Left forelimb (tissue), 1 donor: ENCODE measurements around the gene B3GAT1.

Experiments used
- DNase-seq: peaks from one replicate; pipeline ENCODE4 v3.0.0-alpha.2; 2018; ENCODE audit warnings: low spot score

B3GAT1 gene

GRCh38 chr11:134441706-134442105 lies 29.7 kb upstream of the B3GAT1 start:
- no peak for DNase-seq

- no peak for DNase-seq
Measured at GRCh38 chr11:134441281-134441680, 29.2 kb upstream of the B3GAT1 start.

GRCh38 chr11:134440851-134441250 lies 28.8 kb upstream of the B3GAT1 start:
- DNase-seq: no peak

GRCh38 chr11:134438542-134439537 lies 26.8 kb upstream of the B3GAT1 start:
- DNase-seq: no peak

GRCh38 chr11:134437821-134438220 lies 25.8 kb upstream of the B3GAT1 start:
- DNase-seq: no peak

GRCh38 chr11:134436781-134437180 lies 24.7 kb upstream of the B3GAT1 start:
- DNase-seq: no peak

GRCh38 chr11:134433806-134434205 lies 21.8 kb upstream of the B3GAT1 start:
- DNase-seq: no peak

- no peak for DNase-seq
Measured at GRCh38 chr11:134433251-134433650, 21.2 kb upstream of the B3GAT1 start.

- no peak for DNase-seq
Measured at GRCh38 chr11:134432776-134433175, 20.7 kb upstream of the B3GAT1 start.

GRCh38 chr11:134429106-134429505 lies 17.1 kb upstream of the B3GAT1 start:
- DNase-seq: no peak

GRCh38 chr11:134425816-134426536 lies 13.9 kb upstream of the B3GAT1 start:
- no peak for DNase-seq

GRCh38 chr11:134425413-134425812 lies 13.4 kb upstream of the B3GAT1 start:
- DNase-seq: no peak

GRCh38 chr11:134423106-134423505 lies 11.1 kb upstream of the B3GAT1 start:
- no peak for DNase-seq

- DNase-seq: peak; percentile 73
Measured at GRCh38 chr11:134417871-134418840, 6.1 kb upstream of the B3GAT1 start.

GRCh38 chr11:134416726-134417125 lies 4.7 kb upstream of the B3GAT1 start:
- DNase-seq: no peak

GRCh38 chr11:134414766-134415765 lies 3.0 kb upstream of the B3GAT1 start:
- DNase-seq: no peak

GRCh38 chr11:134413826-134414731 lies 2.0 kb upstream of the B3GAT1 start:
- DNase-seq: no peak

- no peak for DNase-seq
Measured at GRCh38 chr11:134413043-134413825, 1.2 kb upstream of the B3GAT1 start.

GRCh38 chr11:134410766-134411165 lies 1.3 kb downstream of the B3GAT1 start:
- DNase-seq: no peak
